GM18517 (cell line): ENCODE data around the gene TBC1D1.

Experiments used
- ATAC-seq: cut with Tn5 transposase; IDR thresholded peaks from one replicate; pipeline ENCODE4 v1.9.1; 2021; ENCODE audit warnings: mild to moderate bottlenecking, moderate library complexity; ENCODE audit not compliant: unreplicated experiment

Gene TBC1D1

DNA sequence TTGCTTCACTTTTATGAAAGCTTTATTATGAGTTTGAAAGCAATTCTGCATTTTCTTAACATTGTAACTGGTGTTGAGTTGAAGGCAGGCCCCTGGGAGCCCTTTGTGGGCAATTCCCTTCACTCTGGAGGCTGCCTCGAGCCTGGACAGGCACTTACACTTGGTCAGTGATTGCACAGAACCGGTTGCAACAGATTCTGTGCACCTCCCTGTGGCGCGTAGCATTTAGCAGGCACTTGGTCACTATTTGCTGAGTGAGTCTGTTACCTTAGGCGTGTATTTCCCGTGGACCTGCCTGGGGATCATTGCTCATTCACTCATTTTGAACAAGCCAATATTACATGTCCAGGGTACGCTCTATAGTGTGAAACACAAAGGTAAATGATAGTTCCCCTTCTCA lies 149.7 kb downstream of the TBC1D1 start:
- ATAC-seq = no peak

DNA sequence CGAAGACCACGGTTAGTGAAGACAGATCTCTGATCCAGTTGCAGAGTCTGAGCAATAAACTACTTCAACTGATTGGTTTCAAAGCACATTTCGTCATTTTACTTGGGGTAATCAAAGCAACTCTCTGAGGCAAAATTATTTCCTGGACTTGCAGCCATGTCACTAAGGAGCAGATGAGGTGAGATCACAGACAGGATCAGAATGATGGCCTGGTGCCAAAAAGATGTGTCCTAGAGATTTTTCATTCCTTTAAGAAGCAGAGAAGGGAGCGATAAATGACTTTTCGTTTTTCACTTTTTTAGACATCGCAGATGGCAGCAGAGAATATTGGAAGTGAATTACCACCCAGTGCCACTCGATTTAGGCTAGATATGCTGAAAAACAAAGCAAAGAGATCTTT lies 153.2 kb downstream of the TBC1D1 start:
- no peak for ATAC-seq

DNA sequence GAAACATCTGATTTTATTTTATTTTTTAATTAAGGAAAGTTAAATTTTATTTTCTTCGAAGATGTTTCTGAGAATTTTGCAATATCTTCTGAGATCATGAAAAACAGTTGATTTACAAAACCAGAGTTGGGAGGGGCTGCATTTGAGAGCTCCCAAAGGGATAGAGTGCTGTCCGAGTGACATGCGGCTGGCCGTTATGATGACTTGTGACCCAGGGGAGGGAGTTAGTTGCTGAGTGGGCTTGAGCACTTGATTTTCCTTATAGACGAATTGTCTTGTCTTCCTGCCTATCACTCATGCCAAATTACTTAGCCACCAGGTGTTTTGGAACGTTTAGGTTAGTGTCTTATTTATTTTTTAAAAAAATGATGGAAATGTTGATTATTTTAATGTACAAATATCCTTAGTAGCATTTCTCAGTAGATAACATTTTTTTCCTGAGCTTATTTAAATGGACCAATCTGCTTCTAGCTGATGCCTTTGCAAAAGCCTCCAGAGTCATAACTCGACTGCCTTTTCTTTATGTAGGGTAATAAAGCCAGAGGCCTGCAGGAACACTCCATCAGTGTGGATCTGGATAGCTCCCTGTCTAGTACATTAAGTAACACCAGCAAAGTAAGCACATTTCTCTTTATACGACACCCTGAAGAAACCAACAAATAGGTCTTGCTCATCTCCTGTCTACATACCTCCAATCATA lies 154.6 kb downstream of the TBC1D1 start:
- no peak for ATAC-seq

DNA sequence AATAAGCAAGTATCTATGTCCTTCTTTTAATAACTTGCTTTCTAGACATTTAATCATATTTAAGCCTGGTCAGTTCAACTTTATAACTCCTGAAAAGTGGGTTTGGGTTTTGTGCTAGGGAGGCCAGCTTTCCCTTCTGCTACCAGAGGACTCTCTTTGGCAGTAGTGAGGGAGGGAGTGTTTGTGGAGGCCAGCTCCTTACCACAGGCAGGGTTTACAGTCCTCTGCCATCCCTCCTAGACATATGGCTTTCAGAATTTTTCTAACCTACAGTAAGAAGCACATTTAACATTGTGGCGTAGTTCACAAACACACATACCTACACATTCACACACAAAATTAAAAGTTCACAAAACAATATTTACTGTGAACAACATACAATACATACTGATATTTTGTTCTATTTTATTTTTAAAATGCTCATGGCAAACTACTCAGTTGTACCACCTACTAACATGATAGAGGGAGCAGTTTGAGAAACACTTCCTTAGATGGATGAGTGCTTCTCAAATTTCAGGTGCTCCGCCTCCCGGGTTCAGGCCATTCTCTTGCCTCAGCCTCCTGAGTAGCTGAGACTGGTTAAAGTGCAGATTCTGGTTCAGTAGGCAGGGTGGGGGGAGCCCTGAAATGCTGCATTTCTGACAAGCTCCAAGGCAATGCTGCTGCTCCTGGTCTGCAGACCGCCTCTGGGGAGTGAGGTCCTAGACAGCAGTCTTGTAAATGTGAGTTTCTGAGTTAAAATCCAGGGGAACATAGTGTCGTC lies 156.0 kb downstream of the TBC1D1 start:
- no peak for ATAC-seq

DNA sequence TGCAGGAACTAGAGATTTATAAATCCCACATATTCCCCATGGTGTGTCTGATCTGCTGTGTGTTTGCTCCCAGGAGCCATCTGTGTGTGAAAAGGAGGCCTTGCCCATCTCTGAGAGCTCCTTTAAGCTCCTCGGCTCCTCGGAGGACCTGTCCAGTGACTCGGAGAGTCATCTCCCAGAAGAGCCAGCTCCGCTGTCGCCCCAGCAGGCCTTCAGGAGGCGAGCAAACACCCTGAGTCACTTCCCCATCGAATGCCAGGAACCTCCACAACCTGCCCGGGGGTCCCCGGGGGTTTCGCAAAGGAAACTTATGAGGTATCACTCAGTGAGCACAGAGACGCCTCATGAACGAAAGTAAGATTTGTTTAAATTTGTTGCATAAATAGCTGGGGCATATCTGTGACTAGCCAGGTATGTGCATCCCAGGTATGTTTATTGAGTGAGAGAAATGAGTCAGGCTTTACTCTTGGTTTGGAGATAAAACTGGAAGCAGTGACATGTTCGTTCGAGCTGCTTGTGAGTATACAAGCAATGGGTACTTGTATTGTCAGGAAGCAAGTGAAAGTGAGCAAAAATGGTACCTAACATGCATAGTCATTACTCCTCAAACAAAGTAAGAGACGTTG lies 158.8 kb downstream of the TBC1D1 start:
- ATAC-seq = no peak

DNA sequence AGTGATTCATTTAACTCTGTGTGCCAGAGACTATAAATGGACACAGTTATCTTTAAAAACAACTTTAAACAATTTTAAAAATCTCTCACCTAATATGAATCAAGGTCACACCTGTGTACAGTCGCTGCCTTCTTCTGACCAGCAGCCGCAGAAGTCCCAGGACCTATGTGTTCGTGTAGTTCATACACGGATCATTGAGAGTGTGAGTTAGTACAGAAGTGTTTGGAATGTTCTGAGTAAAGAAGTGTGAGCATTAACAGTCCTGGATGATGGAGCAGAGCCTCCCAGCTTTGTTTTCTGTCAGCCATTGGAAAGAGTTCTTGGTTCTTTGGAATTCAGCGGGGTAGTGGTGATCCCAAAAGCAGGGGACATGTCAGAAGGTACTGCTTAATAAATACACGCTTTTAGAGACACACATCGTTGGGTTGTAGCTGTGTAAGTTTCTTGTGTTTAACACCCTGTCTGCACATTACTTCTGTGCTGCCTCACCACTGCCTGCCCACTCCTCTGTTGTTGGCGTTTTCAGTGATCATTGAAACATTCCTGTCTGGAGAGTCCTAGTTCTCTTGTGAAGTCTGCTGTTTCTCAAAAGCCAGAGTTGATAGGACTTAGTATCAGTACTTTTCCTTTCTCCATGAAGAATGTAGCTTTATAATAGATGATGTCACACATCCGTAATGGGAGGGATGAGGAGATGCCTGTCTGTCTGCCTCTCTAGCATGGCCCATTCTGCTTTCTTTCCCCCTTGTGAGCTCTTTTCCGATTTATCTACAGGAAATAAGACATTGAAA lies 159.9 kb downstream of the TBC1D1 start:
- ATAC-seq = no peak

DNA sequence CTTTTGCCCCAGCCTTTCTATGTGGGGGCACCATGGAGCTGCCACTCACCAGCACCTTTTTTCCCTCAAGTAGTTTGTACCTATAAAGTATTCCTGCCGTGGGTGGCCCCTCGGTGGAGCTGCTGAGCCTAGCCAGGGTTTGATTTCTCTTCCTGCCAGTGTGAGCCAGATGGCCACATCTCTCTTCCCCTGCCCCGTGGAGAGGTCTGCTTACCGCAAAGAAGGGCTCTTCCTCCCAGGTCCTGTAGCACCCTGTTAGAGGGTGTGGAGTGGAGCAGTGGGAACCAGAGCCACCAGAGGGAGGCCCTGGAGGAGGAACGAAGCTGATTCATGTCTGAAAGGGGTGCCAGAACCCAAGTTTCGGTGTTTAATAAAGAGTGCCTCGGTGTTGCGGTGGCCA lies 164.7 kb downstream of the TBC1D1 start:
- no peak for ATAC-seq

DNA sequence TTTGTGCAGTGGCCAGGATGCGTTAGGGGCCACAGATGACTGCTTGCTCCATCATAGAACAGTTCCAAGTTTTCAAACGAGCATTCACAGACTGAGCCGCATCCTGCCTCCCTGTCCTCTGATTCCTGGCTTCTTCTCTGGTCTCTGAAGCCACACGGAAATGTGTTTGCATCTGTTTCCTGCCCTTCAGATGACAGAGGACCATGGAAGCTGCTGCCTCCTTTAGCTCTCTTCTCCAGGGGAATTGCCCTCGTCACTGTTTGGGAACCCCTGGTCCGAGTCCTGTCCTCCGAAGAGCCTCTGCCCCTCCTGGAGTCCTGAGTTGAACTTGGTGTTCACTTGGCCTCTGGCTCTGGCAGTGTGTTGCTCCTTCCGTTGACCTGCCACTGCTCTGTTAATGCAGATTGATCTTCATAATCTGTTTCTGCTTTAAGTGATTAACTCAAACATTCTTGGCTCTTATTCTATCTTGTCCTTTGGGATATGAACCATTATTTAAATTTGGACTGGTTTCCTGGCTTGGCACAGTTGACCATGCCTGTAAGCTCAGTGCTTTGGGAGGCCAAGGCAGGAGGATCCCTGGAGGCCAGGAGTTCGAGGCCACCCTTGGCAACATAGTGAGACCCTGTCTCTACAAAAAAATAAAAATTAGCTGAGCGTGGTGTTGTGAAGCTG lies 165.3 kb downstream of the TBC1D1 start:
- ATAC-seq = no peak

DNA sequence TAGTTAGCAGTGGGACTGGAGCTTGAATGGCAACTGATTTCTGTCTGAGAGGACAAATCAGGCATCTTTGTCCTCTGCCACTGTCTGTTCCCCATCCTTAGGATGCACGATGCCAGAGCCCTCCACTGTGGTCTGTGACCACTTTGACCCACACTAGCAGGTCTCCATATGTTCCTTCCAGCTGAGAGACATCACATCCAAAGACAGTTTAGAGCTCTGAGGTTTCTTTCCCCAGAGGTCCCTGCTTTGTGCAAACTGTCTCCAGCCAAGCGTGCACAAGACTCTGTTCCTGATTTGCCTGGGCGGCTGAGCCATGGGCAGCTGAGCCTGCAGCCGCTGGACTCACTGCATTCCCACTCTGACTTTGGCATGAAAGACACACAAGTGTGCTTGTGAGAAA lies 167.3 kb downstream of the TBC1D1 start:
- ATAC-seq = no peak

DNA sequence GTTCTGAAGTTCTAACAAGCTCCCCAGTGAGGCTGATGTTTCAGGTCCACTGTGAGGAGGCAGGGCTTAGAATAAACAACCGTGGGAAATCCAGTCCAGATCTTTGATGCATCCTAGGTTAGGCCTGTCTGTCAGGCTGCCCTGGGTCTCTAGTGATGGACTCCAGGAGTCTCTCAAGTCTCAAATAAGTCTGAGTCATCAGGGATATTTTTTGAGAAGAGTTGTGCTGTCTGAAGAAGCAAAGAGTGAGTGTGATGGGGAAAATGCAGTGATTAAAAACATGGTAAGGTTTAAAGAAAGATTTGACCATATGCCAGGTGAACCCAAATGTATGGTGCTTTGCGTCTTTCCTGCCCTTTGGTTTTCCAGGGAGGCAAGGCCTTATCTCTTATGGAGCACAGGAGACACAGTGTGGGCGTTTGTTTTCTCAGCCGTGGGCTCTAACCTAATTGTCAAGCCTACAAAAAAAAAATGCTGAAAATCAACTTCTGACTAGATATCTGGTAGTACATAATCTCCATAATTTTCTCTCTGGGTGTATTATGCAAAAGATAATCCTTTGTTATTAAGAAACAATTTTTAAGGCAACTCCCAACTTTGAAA lies 170.0 kb downstream of the TBC1D1 start:
- no peak for ATAC-seq

DNA sequence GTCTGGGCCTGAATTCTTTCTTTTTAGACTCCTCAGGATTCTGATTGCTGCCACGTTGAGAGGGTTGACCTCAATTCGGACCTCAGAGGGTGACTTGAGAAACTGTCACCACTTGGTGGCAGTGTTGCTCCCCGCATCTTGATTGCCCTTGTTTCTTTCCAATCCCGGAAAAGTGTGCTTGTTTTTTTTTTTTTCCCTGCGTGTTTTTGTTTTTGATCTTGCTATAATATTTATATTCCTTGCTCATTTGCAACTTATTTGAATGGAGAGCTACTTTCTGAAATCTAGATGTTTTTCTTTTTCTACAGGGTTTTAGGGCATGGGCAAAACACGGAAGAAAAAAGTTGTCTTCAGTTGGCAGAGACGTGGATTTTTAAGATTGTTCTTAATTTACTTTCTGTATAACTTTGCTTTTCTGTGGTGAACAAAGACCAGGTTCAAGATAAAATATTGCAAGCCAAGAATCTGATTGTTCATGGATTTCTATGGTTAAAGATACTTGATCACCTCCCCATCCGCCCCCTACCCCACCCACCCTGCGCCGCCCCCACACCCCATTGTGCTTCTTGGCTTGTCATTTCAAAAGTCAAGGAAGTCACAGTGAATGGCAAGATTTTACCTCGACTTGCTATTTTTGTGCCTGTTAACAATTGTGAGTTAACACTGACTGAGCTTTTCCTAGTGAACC lies 171.3 kb downstream of the TBC1D1 start:
- ATAC-seq = no peak

DNA sequence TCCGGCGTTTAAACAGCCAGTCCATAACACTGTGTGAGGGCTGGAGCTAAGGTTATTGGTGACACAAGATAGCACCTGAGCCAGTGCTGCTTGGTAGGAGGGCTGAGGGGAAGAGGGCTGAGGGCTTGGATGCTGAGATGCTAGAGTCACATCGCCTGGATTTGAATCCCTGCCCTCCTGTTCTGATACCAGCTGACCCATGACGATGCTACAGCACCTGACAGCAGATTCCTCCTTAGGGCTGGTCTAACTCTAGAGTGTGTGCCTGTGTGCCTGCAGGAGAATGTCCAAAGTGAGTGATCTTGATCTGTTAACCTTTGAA lies 171.9 kb downstream of the TBC1D1 start:
- no peak for ATAC-seq

DNA sequence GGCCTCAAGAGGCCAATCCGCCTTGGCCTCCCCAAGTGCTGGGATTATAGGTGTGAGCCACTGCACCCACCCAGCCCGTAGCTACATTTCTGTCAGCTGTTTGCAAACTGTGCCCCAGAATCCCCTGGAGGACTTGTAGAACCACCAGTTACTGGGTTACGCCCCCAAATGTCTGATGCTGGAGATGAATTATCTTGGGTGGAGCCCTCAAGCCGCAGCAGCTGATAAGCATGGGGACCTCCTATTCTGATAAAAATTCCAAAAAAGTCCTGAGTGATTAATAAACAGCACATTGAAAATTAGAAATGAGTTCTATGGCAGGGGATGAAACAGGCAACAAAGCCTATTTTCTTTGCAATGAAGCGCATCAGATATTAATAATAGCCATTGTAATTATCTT lies 174.3 kb downstream of the TBC1D1 start:
- ATAC-seq = no peak

DNA sequence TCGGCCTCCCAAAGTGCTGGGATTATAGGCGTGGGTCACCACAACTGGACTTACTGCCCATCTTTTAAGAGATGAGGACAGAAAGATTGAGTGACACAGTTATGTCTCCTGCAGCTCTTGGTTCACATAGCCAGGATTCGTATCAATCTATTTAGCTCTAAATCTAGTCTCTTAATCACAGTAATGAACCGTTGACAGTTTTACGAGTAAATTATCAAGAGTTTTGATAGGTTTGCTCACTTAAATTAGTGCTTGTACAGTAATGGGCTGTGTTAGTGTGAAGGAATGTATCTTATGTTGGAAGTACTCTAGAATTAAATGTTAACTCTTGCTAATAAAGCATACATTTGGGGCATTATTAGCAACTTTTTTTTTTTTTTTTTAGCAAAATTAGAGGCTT lies 175.0 kb downstream of the TBC1D1 start:
- no peak for ATAC-seq

DNA sequence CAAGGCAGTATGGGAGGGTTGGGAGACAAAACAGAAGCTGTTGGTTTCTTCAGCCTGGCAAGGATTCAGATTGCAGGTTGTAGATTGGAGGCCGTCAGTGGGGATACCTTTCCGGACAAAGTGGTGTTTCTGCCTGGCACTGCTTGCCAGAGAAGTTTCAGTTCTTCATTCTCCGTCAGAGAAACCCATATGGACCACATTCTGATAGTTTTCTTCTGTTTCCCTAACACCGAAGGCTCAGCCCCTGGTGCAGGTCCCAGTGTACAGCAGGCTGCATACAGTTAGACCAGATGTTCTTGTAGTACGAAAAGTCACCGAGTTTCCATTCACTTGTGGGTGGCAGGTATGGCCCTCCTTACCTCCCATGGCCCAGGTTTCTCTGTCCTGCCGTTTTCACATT lies 176.6 kb downstream of the TBC1D1 start:
- ATAC-seq = no peak

DNA sequence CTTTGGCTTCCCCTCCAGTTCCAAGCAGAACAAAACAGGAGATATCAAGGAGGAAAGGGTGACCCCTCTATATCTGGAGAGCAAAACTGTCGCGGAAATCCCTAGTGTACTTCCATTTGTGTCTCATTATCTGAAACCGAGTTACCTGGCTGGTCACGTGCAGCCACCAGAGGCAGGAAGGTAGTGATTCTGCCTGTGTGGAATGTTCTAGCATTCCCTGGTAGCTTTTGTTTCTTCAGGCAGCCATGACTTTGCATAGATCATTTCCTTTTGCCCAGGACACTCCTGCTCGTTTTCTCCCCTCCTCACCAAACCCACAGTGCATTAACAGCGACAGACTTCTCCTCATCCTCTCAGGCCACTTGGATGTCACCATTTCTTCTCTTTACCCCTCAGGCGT lies 177.2 kb downstream of the TBC1D1 start:
- ATAC-seq = no peak

DNA sequence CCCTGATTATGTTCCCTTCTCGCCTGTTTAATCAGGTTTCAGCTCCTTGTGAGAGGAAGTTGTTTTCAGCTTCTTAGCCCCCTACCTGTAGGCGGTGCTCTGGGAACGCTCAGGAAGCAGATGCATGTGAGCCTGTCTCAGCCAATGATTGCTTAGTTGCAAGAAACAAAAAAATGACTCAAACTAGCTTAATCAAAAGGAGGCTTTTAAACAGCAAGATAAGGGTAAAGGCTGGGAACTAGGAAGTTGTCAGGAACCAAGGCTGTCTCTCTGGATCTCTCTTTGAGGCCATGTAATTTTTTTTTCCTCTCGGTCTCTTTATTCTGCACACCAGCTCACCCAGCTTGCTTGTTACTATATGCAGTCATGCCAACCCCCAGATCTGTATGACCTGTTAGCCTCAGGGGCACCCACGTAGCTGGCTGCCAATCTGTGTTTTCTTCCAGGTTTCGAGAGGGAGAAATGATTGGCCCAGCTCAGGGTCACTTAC lies 178.4 kb downstream of the TBC1D1 start:
- no peak for ATAC-seq

DNA sequence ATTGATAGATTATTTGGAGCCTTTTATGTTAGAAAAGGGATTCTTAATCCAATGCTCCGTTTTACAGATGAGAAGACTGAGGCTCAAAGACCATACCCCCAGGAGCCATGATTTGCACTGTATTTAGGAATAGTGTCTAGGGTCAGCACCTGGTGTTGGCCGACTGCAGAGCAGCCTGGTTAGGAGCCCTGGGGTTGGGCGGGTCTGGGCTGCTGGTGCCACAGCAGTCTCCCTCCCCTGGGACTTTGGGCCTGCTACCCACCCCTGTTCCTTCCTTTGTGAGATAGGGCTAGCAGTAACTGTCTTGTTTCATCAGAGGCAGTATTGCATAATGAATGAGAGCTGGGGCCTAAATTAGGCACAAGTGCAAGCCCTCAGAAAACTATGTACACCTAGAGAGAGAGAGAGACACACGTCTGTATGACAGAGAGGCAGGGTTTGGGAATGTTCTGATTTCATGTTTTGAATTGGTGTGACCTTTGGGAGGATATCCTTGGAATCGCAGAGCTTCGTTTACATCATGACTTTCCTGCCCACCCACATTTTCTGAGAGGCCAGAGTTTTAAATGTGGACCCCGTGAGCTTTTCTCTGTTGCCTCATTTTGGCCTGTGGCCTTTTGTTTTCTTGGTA lies 181.0 kb downstream of the TBC1D1 start:
- ATAC-seq = no peak

DNA sequence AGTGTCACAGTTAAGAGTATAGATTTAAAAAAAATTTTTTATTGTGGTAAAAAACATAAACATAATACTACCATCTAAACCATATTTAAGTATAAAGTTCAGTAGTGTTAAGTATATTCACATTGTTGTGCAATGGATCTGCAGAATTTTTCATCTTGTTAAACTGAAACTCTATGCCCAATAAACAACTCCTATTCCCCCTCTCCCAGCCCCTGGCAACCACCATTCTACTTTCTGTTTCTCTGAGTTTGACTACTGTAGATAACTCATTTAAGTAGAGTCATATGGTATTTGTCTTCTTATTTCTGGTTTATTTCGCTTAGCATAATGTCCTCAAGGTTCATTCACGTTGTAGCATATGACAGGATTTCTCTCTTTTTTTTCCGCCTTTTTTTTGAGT lies 181.7 kb downstream of the TBC1D1 start:
- no peak for ATAC-seq
